ENCODE measurements around the gene HMGN1.
A peak's percentile ranks its signal among the peaks of the same experiment; 100 is the strongest.

The HMGN1 gene

DNA sequence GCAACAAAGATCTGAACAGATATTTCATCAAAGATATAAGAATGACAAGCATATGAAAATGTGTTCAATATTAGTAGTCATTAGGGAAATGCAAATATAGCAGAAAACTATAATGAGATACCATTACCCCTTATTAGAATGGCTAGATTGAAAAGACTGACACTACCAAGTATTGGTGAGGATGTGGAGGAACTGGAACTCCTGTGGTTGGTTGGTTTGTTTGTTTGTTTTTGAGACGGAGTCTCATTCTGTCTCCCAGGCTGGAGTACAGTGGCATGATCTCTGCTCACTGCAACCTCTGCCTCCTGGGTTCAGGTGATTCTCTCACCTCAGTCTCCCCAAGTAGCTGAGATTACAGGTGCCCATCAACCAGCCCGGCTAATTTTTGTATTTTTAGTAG lies 18.9 kb upstream of the HMGN1 start:
- DNase-seq (ENCODE audit: low spot score) = no peak

DNA sequence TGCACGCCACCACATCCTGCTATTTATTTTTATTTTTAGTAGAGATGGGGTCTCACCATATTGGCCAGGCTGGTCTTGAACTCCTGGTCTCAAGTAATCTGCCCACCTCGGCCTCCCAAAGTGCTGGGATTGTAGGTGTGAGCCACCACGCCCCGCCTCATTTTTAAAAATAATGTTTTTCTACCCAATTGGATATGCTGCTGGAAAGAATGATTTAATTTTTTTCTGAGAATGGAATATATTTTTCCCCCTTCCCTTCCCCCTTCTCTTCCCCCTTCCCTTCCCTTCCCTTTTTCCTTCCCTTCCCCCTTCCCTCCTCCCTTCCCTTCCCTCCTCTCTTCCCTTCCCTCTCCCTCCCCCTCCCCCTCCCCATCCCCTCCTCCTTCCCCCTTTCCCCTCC lies 17.7 kb upstream of the HMGN1 start:
- DNase-seq (ENCODE audit: low spot score) = no peak

DNA sequence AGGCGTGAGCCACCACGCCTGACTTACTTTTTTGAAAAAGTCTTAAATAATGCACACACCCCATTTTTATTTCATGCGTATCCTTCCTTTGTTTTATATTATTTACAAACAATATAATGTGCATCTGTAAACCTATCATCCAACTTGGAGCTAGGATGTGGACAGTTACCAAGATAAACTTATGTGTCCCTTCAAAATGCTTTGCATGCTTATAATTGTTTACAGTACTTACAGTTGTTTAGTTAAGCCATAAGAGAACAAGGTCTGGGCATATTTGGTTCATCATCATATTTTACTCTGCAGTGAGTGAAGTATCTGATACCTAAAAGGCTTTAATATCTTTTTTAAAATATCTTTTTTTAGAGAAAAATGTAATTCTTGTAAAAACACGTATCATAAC lies 16.1 kb upstream of the HMGN1 start:
- DNase-seq (ENCODE audit: low spot score) = no peak

DNA sequence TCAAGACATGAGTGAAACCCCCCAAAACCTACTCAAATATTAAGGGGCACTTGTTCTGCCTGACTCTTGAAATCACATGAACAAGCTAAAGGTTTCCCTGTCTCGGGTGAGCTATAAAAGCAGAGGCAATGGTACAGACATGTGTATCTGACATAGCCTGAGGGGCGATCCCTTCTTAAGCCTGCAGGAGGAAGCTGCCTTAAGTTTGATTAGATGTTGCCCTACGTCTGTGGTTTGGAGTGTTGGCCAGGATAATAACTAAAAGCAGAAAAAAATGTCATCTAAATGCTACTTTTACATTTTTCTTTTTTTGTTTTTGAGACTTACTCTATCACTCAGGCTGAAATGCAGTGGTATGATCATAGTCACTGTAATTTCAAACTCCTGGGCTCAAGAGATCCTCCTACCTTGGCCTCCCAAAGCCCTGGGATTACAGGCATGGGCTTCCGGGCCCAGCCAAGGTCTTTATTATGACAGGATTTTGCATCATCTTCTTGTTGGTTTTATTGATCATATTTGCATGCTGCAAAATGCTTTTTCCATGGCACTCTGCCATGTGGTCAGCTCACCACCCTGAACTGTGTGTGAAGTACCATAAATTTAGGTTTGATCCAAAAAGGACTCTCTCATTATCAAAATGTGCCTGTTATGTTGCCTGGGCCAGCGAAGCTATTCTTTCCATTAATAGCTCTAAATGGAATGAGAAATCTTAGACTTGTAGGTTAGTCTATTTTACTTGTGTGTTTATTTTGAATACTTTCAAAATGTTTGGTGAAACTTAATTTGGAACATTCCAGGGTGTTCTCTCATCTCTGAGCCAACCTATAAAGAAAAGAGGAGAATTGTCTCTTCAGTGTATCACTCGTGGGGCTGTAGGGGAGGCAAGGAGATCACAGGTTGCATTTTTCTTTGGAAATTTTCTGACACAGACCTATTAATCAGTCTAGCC lies 15.0 kb upstream of the HMGN1 start:
- no peak for DNase-seq (ENCODE audit: low spot score)

DNA sequence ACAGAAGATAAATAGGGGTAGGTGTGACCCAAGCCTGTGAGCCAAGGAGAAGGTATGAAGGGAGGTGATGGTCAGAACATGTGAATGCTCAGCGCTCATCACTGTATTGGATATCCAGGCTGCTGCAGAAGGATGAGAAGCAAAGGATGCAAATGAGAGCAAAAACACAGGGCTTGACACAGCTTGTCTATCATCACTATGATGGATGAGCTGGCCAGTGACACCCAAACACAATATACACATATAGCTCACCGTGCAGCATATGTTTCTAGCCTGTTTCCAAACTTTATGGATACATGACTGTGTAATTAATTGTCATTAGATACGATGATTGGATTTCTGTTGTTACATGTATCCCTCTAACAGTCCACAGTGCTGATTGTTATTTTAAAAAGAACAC lies 13.8 kb upstream of the HMGN1 start:
- no peak for DNase-seq (ENCODE audit: low spot score)

DNA sequence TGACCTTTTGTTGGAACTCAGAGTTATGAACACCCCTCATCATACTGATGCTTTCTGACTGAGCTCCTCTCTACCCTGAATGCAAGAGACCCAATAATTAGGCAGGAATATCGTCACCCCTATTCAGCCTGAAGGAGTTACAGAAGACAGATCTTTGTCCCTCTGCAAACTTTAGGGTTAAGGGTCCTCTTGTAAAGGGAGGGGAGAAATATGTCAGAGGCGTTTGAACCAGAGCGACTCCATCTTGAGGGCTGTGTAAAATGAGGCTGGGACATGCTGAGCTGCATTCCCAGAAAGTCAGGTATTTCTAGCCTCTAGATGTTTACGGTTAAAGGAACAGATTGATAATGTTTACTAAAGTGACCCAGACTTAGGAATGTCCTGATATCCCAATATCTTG lies 10.5 kb upstream of the HMGN1 start:
- DNase-seq (ENCODE audit: low spot score) = no peak

DNA sequence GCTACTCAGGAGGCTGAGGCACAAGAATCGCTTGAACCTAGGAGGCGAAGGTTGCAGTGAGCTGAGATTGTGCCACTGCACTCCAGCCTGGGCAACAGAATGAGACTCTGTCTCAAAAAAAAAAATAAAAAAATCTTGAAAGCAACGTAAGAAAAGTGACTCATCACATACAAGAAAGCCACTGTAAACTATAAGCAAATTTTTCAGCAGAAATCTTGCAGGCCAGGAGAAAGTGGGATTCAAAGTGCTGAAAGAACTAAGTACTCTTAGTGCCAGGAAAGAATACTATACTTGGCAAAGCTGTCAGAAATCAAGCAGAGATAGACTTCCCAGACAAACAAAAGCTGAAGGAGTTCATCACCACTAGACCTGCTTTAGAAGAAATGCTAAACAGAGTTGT lies 4.4 kb upstream of the HMGN1 start:
- DNase-seq (ENCODE audit: low spot score) = no peak

DNA sequence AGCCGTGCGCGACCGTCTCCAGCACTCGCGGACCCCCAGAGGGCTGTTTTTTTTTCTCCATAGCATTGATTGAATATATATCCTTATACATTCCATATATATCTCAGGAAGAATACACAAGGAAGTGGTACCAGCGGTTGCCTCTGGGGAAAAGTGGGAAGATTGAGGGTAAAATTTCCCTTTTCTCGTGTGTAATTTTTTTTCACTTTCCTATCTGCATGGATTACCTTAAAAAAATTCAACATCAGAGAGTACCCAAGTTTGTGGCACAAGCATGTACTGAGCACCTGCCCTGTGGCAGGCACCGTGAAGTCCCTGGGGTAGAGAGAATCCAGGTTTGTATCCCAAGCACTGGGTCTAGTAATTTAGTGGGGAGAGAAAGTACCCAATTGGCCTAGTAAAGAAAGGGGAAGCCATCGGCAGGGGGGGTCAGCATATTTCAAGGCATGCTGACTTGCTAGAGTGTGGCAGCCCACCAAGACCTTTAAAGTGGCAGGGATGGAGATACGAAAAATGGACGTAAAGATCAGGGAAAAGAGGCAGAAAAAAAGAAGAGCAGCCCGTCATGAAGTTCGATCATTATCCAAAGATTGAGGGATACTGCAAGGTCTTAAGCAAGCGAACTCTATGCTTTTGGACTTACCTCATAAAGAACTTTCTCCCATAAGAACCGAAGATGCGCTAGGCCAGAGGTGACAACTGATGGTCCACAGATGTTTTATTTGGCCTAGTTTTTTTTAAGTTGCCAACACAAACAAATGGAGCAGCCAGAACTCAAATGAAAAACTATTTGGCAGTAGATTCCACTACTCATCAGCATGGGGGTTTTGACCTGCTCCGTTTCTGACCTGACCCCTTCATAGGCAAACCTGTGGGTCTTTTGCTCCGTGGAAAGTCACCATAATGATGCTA lies 1.5 kb upstream of the HMGN1 start:
- no peak for DNase-seq (ENCODE audit: low spot score)

DNA sequence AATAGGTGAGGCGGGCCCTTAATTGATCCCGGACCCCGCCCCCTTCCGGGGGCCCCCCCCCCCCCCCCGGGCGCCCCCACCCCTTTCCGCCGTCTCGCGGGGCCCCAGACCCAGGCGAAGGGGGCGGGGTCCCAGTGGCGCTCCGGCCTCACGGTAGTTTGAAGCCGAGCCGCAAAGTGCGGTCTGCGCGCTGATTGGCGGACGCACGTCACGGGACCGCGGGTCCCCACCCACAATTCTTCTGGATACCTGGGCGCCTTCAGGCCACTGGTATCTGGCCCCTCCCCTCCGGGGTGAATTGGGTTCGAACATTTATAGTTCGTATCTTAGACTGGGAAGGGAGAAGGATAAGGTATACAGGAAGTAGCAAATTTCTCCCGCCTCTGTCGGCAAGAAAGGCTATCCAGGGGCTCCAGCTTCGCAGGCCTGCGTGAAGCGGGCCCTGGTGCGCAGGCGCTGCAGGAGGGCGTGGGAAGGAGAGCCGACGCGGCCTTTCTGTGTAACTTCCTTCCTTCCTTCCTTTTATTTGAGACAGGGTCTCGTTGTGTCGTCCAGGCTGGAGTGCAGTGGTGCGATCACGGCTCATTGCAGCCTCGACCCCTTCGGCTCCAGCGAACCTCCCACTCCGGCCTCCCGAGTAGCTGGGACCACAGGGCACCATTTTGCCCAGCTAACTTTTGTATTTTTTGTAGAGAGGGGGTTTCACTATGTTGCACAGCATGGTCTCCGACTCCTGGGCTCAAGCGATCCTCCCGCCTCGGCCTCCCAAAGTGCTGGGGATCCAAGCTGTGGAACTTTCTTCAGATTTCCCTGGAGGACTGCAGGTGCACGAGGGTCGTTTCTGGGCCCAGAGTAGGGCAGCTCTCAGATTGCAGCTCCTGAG lies 564 bp upstream of the HMGN1 start:
- peak; percentile 86 for DNase-seq (ENCODE audit: low spot score)

DNA sequence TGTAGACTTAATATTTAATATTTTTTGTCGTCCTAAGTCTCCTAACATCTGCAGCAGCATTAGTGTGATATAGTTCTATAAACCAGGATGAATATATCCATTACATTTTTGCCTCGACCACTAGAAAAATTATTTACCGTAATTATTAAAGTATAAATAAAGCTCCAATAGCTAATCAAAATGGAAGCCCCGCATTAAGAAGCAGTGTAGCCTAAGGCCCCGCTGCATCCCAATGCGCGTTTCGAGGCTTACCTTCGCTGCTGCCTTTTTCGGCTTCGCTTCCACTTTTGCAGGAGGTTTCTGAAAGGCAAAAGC lies 891 bp downstream of the HMGN1 start:
- no peak for DNase-seq (ENCODE audit: low spot score)

DNA sequence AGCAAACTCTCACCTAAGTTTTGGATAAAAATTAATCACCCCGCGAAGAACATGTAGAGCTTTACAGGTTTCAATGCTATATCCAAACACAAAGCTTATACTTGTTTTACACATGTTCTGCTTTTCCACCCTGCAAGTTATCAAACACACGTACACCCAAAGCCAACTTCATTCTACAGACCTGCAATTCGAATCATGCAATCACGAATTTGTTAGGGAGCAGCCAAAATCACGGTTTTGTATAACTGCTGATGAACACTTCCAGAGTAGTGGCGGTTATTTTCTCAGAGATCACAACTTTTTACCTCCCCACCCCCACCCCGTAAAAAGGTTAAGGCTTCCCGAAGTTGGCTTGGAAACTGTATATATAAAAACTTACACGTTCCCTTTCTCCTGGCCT lies 1.4 kb downstream of the HMGN1 start:
- DNase-seq (ENCODE audit: low spot score) = no peak

DNA sequence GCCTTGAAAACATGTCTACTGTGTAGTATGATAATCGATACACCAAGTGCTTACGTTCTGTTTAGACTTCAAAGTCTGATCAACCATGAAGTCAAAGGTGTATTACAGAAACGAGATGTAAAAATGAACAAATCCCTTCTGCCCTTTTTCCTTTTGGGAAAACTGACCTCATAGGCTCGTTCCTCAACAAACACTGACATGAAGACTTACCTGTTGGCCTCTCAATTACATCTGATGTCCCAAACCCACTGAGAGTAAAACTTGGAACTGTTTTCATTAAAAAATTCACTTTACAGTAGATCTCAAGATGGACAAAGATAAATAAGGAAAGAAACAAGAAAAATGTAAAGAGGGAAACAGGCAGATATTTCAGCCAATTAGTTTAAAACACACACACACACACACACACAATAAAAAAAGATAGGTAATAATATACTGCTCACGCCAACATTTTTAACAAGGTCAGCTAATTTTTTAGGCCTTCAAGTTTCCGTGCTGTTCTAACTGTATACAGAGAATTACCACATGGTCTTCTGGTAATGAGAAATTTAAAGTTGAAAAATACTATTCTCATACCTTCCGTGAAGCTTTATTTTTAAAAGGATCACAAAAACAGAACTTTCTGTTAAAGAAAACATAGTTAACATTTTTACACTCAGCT lies 2.1 kb downstream of the HMGN1 start:
- no peak for DNase-seq (ENCODE audit: low spot score)

DNA sequence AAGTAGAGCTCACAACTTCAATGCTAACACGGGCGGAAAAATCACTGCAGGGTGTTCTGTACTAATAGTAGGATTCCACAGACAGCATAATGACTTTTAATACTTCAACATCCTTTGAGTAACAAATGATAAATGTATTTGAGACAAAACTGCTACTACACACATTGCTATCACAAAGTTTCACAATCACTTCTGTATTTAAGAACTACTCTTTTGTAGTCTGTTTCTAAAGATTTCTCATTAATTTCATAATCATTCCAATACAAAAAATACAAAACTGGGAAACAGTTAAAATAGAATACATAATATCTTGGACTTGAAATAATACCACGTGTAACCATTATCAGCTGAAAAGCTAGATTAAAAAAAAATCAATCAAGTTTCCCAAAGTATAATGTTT lies 2.7 kb downstream of the HMGN1 start:
- no peak for DNase-seq (ENCODE audit: low spot score)

DNA sequence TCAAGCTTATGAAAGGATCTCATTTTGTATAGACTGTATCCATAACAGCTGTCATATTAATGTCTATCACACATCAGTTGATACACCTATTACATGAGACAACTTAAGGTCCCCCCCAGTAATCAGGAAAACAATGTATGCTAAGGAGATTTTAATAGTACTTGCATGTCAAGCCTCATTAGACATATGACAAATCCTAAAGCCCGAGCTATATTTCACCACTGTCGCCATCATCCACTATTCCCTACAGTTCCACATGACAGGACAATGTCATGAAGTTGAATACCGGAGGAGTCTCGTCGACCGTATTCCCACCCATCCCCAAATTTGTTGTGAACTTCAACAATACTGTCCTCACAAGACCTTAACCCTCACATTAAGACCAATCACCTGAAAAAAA lies 3.4 kb downstream of the HMGN1 start:
- no peak for DNase-seq (ENCODE audit: low spot score)

DNA sequence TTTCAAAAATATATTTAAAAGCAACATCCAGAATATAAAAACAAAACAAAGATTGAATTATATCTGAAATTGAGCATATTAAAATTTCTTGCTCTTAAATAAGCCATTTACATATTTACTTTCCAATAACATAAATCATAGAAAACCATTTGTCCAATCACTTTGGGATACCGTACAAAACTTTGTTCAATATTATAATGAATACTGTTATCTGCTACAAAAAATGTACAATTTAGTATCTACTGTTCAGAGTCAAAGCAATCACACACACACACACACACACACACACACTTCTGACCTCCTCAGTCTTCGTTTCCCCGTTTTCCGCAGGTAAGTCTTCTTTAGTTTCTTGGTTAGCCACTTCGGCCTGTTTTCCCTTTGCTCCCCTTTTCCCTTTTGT lies 4.0 kb downstream of the HMGN1 start:
- DNase-seq (ENCODE audit: low spot score) = no peak

DNA sequence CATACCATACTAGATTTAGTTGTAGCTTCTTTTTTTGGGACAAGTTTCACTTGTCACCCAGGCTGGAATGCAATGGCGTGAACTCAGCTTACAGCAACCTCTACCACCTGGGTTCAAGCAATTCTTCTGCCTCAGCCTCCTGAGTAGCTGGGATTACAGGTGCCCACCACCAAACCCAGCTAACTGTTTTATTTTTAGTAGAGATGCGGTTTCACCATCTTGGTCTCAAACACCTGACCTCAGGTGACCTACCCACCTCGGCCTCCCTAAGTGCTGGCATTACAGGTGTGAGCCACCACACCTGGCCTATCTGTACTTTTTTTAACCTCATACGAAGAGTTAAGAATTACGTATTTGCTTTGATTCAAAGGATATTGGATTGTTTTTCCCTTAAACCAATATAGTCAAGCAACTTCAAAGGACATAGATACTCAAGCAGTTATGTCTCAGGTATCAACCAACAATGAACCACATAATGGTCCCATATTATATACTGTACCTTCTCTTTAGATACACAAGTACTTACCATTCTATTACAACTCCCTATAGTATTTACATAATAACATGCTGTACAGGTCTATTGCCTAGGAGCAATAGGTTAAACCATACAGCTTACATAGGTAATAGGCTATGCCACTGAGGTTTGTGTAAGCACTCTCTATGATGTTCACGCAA lies 7.5 kb downstream of the HMGN1 start:
- no peak for DNase-seq (ENCODE audit: low spot score)

DNA sequence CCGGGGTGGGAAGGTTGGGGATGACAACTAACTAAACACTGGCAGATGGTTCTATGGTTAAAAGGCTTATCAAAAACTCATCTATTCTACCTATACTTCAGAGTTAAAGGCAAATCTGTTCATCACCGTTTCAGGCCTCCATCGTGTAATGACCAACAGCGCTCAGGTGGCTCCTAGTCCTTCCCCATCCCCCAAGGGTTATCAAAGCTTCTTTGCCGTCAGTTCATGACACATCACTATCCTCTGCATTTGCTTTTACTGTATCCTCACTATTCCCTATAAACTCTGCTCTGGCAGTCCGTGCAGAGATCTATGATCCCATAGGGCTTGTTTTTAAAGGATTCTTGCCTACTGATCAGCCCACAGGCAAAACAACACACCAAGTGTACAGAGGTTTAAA lies 8.2 kb downstream of the HMGN1 start:
- DNase-seq (ENCODE audit: low spot score) = no peak

DNA sequence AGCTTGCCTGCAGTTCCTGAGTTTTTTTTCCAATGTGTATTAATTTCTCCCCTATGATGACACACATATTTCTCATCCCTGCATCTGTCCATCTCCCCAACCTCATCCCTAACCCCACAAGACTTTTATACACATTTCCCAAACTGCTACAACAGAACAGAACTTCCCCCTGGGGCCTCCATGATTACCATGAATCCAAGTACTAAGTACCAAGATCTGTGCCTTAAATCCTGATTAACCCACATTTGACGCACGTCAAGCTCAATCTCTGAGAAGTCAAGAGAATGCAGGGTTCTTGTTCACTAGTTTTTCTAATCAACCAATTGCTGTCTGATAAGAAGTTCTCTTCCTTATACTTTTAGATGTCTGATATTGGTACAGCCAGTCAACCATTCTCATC lies 9.7 kb downstream of the HMGN1 start:
- DNase-seq (ENCODE audit: low spot score) = no peak

DNA sequence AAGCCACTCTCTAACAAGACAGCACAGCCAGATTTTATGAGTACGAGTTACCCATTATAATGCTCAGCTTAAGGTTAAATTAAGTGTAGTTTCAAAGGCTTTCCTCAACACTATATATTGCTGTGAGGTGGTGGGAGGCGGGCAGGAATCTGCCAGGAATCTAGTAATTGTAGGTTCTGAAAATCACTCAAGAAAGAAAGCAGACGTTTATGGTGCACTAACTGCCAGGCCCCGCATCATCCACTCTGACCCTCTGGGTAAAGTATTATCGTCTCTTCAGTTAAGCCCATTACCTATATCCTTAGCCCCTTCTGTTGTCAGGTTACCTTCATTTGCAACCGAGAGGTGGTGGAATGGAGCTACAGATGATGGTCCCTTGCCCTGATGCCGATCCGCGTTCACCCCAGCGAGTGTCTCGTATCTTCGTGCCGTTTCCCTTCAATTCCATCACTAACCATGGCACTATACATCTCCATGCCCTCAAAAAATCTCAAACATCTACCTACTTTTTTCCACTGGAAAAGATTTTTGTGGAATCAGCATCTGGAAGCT lies 12.4 kb downstream of the HMGN1 start:
- DNase-seq (ENCODE audit: low spot score) = no peak

DNA sequence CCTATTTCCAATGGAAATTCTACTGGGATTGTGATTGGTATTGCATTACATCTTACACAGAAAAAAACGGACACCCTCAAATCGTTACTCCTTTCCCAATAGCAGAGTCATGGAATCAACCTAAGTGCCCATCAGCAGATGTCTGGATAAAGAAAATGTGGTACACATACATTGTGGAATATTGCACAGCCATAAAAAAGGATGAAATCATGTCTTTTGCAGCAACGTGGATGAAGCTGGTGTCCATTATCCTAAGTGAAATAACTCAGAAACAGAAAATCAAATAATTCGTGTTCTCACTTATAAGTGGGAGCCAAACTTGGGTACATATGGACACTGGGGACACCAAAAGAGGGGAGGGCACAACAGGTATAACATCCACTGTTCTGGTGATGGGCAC lies 14.3 kb downstream of the HMGN1 start:
- no peak for DNase-seq (ENCODE audit: low spot score)

DNA sequence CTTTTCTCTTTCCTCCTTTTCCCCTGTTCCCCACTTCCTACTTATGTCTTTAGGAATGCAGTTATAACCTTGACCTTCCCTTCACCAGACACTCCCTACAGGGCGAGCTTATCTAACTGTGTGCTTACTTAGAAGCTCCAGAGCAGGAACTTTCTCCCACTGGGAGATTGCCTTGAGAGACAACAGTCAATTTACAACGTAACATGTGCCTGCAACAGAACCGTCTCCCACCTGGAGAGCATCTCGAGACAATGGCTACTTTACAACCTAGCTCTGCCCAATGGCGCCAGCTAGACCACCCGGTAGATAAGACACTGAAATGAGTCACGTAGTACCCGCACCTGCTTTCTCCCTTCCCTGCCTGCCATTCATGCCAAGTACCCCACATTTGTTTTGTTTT lies 16.7 kb downstream of the HMGN1 start:
- DNase-seq (ENCODE audit: low spot score) = no peak

Data from hematopoietic multipotent progenitor cell treated with erythropoietin and hydrocortisone succinate and interleukin-3 and kit ligand, for 17 days (in vitro differentiated cells).